ENCODE measurements around the gene RNF144A.

DNA sequence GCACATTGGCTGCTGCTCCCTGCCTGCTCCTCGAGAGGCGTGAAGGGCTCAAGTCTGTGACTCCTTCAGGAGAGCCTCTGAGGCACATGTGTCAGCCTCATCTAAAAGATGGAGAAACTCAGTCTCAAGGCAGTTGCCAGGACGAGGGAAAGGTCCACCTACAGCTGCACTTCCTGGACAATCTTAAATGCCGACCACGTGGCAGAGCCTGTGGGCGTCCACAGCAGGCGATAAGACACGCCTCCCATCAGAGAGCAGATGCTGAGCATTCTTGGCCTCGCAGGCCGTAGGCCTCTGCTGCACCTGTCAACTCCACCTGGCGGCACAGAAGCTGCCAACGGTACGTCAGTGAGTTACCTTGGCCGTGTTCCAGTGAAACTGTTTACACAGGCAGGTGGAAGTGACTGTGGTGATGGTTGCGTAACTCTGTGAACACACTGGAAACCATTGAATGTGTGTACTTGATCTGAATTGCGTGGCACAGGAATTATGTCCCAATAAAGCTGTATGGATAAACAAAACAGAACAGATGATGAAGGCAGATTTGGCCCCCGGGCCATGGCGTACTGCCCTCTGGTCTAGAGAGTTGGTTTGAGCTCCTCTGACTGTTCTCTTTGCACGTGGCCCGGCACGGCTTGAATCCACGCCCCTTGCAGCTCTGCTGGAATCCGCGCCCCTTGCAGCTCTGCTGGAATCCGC, 114.5 kb downstream of the RNF144A start:
- TF ChIP-seq, protein P1, sequence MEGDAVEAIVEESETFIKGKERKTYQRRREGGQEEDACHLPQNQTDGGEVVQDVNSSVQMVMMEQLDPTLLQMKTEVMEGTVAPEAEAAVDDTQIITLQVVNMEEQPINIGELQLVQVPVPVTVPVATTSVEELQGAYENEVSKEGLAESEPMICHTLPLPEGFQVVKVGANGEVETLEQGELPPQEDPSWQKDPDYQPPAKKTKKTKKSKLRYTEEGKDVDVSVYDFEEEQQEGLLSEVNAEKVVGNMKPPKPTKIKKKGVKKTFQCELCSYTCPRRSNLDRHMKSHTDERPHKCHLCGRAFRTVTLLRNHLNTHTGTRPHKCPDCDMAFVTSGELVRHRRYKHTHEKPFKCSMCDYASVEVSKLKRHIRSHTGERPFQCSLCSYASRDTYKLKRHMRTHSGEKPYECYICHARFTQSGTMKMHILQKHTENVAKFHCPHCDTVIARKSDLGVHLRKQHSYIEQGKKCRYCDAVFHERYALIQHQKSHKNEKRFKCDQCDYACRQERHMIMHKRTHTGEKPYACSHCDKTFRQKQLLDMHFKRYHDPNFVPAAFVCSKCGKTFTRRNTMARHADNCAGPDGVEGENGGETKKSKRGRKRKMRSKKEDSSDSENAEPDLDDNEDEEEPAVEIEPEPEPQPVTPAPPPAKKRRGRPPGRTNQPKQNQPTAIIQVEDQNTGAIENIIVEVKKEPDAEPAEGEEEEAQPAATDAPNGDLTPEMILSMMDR (conservative IDR thresholded peaks at IDR 0.05 in 1 of 2, IDR thresholded peaks at IDR 0.05 in 1 of 2; ENCODE audit: low read depth in 1 of 2, low read length in 2 of 2): no peak
- TF ChIP-seq EZH2 (IDR thresholded peaks at IDR 0.05; ENCODE audit: low read length, missing control alignments): no peak
